GM12878 (cell line): ENCODE data around the gene TMEM18. TPM values are rescaled to one million over a fixed set of nuclear protein-coding genes. Genes with fewer than 3 reads are reported as not detected.

ENCODE experiments used
- ATAC-seq: fragments of 200-7000 bp; cut with Tn5 transposase; 3 replicates; pipeline ENCODE4 v1.9.1; 2020; ENCODE audit warnings: mild to moderate bottlenecking, moderate library complexity
- BruUV-seq: library from RNA; stranded (reverse); fragments of 400-500 nt; replicated peaks from 2 replicates; lab custom pipeline; 2021; lab: Mats Ljungman, UMichigan
- CTCF ChIA-PET: fragments of 300-600 bp; sonication (Branson Sonifier 250); formaldehyde crosslinking; extraction: SDS; loops from one replicate; lab custom pipeline; 2021; ENCODE audit warnings: inconsistent platforms; lab: Yijun Ruan, JAX
- POLR2A ChIA-PET: fragments of 350-600 bp; formaldehyde crosslinking; extraction: SDS; loops from one replicate; lab custom pipeline; 2021; ENCODE audit warnings: inconsistent platforms; lab: Charles Lee
- RAD21 ChIA-PET: fragments of 300-600 bp; sonication (Branson Sonifier 250); formaldehyde crosslinking; loops from one replicate; lab custom pipeline; 2023; ENCODE audit warnings: antibody characterized with exemption; ENCODE audit not compliant: unreplicated experiment; lab: Charles Lee
- SMC1A ChIA-PET: fragments of 300-600 bp; sonication (Branson Sonifier 250); formaldehyde crosslinking; loops from one replicate; lab custom pipeline; 2023; ENCODE audit not compliant: unreplicated experiment, uncharacterized antibody; lab: Charles Lee
- DNase-seq: peaks from one replicate; pipeline ENCODE4 v3.0.0-alpha.2; 2011; ENCODE audit warnings: low read depth, low spot score
- FAIRE-seq: peaks from 3 replicates; lab custom pipeline; 2011; peaks lifted over from hg19 to GRCh38; lab: Jason Lieb, UNC
- H2AFZ ChIP-seq: 2 replicates; pipeline ENCODE4 v1.6.0; 2011; ENCODE audit warnings: low read depth, low read length, control low read depth; ENCODE audit not compliant: control insufficient read depth
- H3K27ac ChIP-seq: 2 replicates; pipeline ENCODE4 v1.5.1; 2011; ENCODE audit warnings: control low read depth; ENCODE audit not compliant: control insufficient read depth, insufficient read depth
- H3K27me3 ChIP-seq, 2 experiments: replicated peaks in 1 of 2; 2 replicates each; pipeline versions ENCODE4 v1.6.0 to v1.6.1; 2011; ENCODE audit warnings: low read length in 1 of 2; ENCODE audit not compliant: control insufficient read depth in 2 of 2, insufficient read depth in 2 of 2
- H3K36me3 ChIP-seq, 2 experiments: 2 replicates each; pipeline ENCODE4 v1.5.1; 2011; ENCODE audit warnings: low read length in 1 of 2; ENCODE audit not compliant: control insufficient read depth in 2 of 2, insufficient read depth in 2 of 2
- H3K4me1 ChIP-seq: 2 replicates; pipeline ENCODE4 v1.6.1; 2011; ENCODE audit warnings: mild to moderate bottlenecking, low read length, moderate library complexity, mixed read lengths; ENCODE audit not compliant: control insufficient read depth, insufficient read depth
- H3K4me2 ChIP-seq: 2 replicates; pipeline ENCODE4 v1.6.0; 2011; ENCODE audit warnings: control low read depth; ENCODE audit not compliant: control insufficient read depth, insufficient read depth
- H3K4me3 ChIP-seq: fragments of 200-600 bp; sonication (generic); 2 replicates; pipeline ENCODE4 v1.5.1; 2016
- H3K79me2 ChIP-seq: 2 replicates; pipeline ENCODE4 v1.6.0; 2011; ENCODE audit warnings: low read length; ENCODE audit not compliant: control insufficient read depth, insufficient read depth
- H3K9ac ChIP-seq: 2 replicates; pipeline ENCODE4 v1.8.0; 2011; ENCODE audit warnings: low read length, control low read depth, mixed read lengths; ENCODE audit not compliant: control insufficient read depth, insufficient read depth
- H3K9me3 ChIP-seq: replicated peaks from 3 replicates; pipeline ENCODE4 v1.5.1; 2011; ENCODE audit warnings: mild to moderate bottlenecking, low read length; ENCODE audit not compliant: control insufficient read depth, insufficient read depth
- H4K20me1 ChIP-seq: 2 replicates; pipeline ENCODE4 v1.6.0; 2011; ENCODE audit not compliant: control insufficient read depth, insufficient read depth
- BCL11A ChIP-seq: IDR thresholded peaks from 2 replicates; pipeline ENCODE4 v1.6.1; 2011; ENCODE audit warnings: low read depth, low read length
- BRCA1 ChIP-seq: IDR thresholded peaks from 2 replicates; pipeline ENCODE4 v1.6.1; 2011; ENCODE audit warnings: low read depth, low read length, improper control_type of control experiment
- CREB1 ChIP-seq: IDR thresholded peaks from 2 replicates; pipeline ENCODE4 v1.6.1; 2012; ENCODE audit warnings: low read depth, mild to moderate bottlenecking, inconsistent platforms
- E4F1 ChIP-seq: fragments of 450-650 bp; IDR thresholded peaks from 2 replicates; pipeline ENCODE4 v1.6.1; 2018; ENCODE audit warnings: borderline replicate concordance, mild to moderate bottlenecking; ENCODE audit not compliant: partially characterized antibody
- GABPA ChIP-seq: IDR thresholded peaks from 2 replicates; pipeline ENCODE4 v1.6.1; 2014; ENCODE audit warnings: antibody characterized with exemption, low read depth, mild to moderate bottlenecking, inconsistent platforms
- HDAC2 ChIP-seq: fragments of 200-600 bp; sonication (generic); IDR thresholded peaks from 2 replicates; pipeline ENCODE4 v1.6.1; 2017
- NRF1 ChIP-seq: conservative IDR thresholded peaks from 2 replicates; pipeline ENCODE4 v1.6.1; 2011; ENCODE audit warnings: mild to moderate bottlenecking, low read depth, low read length, improper control_type of control experiment
- PKNOX1 ChIP-seq: fragments of 450-650 bp; IDR thresholded peaks from 2 replicates; pipeline ENCODE4 v1.6.1; 2016; ENCODE audit warnings: mild to moderate bottlenecking
- PML ChIP-seq: IDR thresholded peaks from 2 replicates; pipeline ENCODE4 v1.6.1; 2012; ENCODE audit warnings: low read length, inconsistent platforms
- SPI1 ChIP-seq: IDR thresholded peaks from 2 replicates; pipeline ENCODE4 v1.6.1; 2011; ENCODE audit warnings: low read depth, mild to moderate bottlenecking, low read length, moderate library complexity, borderline replicate concordance; ENCODE audit not compliant: insufficient read depth
- ZNF384 ChIP-seq: IDR thresholded peaks from 2 replicates; pipeline ENCODE4 v1.6.1; 2012; ENCODE audit warnings: low read depth, mild to moderate bottlenecking, low read length, improper control_type of control experiment, borderline replicate concordance
- ZSCAN29 ChIP-seq: fragments of 450-650 bp; IDR thresholded peaks from 2 replicates; pipeline ENCODE4 v1.6.1; 2017; ENCODE audit warnings: mild to moderate bottlenecking, moderate library complexity
- WGBS: methylation state at CpG from one replicate; pipeline ENCODE4 v1.1.6; 2016; ENCODE audit warnings: low lambda C conversion rate; ENCODE audit not compliant: insufficient replicate concordance, insufficient coverage; ENCODE audit errors: missing lambda C conversion rate; 5-methylcytosine and 5-hydroxymethylcytosine counted together
- in situ Hi-C: fragments of 300-500 bp; cut with MboI; formaldehyde crosslinking; loops from 9 replicates; pipeline ENCODE4 v1.14.3; 2018; ENCODE audit warnings: mixed read lengths
- intact Hi-C: fragments of 100-400 bp; cut with micrococcal nuclease; formaldehyde crosslinking; loops from one replicate; pipeline ENCODE4 v1.14.2; 2022; ENCODE audit not compliant: unreplicated experiment
- polyA plus RNA-seq, 11 experiments: library from polyadenylated mRNA; depleted of rRNA in 4 of 11; unstranded in 6 of 11; stranded (reverse) in 5 of 11; fragments of >200 nt; fragmentation: Nextera tagmentation in 4 of 11; fragmentation: Illumina TruSeq in 1 of 11; extraction: Ambion mirVana in 4 of 11; extraction: Trizol in 1 of 11; gene quantifications; 1 replicate in 1 of 11; 2 replicates in 10 of 11; pipeline versions ENCODE4 v1.2.1 to v1.2.3, GENCODE V29; 2011 to 2016; ENCODE audit warnings: inconsistent platforms in 2 of 11, missing spikeins in 2 of 11, low read depth in 1 of 11
- total RNA-seq, 4 experiments: library from RNA; depleted of rRNA in 3 of 4; stranded (reverse); fragments of >200 nt in 3 of 4; fragmentation: Illumina TruSeq in 1 of 4; extraction: Trizol in 1 of 4; gene quantifications; 2 replicates each; pipeline versions ENCODE4 v1.2.1 to v1.2.3, GENCODE V29; 2013 to 2021

TMEM18 gene
- total and polyA plus RNA-seq, 10 of the 15 experiments (the other 5 are each of a cell fraction or from before 2014, with no cell fraction given), result 11.2 to 56.3 (median 26.0) TPM

GRCh38 chr2:641872-642815 is 35.1 kb downstream of the TMEM18 start (continued):
- TF ChIP-seq SPI1 (no peak), BRCA1 (no peak)

GRCh38 chr2:641164-641871 is 35.9 kb downstream of the TMEM18 start:
- TF ChIP-seq BCL11A (no peak), E4F1 (no peak), ZNF384 (no peak), GABPA (no peak), HDAC2 (no peak), ZSCAN29 (no peak), CREB1 (no peak), NRF1 (no peak), PML (no peak), PKNOX1 (no peak)
- ATAC-seq, result no peak
- ChIA-PET SMC1A (no interaction called here), CTCF (interaction anchor here (0.8 kb wide), 1 partner anchor 612 kb away, joined by 3 read pairs; no protein-coding TSS in a partner anchor), POLR2A (no interaction called here), RAD21 (no interaction called here)
- no peaks in the 10 kb centered on the region for H3K4me1 ChIP-seq
- H3K9me3 ChIP-seq, result no peaks in the 10 kb centered on the region
- no peak overlapping the region for H3K4me3 ChIP-seq
- H3K9ac ChIP-seq, result no peak overlapping the region
- intact Hi-C loops (no loop called here), in situ Hi-C loops (no loop called here)
- H2AFZ ChIP-seq, result no peak overlapping the region
- H4K20me1 ChIP-seq, result no peaks in the 10 kb centered on the region
- FAIRE-seq, result no peak
- H3K4me2 ChIP-seq, result no peak overlapping the region
- H3K27ac ChIP-seq, result no peak overlapping the region
- no peaks in the 10 kb centered on the region for H3K36me3 ChIP-seq
- WGBS, result 33% methylated on average over 9 of the region's 9 CpGs
- BruUV-seq, result no TSS peak
- H3K27me3 ChIP-seq, result no peaks in the 10 kb centered on the region
- no peaks in the 10 kb centered on the region for H3K79me2 ChIP-seq
- no peak for DNase-seq
